ENCODE data around the gene OVCH1.

The OVCH1 gene, protein sequence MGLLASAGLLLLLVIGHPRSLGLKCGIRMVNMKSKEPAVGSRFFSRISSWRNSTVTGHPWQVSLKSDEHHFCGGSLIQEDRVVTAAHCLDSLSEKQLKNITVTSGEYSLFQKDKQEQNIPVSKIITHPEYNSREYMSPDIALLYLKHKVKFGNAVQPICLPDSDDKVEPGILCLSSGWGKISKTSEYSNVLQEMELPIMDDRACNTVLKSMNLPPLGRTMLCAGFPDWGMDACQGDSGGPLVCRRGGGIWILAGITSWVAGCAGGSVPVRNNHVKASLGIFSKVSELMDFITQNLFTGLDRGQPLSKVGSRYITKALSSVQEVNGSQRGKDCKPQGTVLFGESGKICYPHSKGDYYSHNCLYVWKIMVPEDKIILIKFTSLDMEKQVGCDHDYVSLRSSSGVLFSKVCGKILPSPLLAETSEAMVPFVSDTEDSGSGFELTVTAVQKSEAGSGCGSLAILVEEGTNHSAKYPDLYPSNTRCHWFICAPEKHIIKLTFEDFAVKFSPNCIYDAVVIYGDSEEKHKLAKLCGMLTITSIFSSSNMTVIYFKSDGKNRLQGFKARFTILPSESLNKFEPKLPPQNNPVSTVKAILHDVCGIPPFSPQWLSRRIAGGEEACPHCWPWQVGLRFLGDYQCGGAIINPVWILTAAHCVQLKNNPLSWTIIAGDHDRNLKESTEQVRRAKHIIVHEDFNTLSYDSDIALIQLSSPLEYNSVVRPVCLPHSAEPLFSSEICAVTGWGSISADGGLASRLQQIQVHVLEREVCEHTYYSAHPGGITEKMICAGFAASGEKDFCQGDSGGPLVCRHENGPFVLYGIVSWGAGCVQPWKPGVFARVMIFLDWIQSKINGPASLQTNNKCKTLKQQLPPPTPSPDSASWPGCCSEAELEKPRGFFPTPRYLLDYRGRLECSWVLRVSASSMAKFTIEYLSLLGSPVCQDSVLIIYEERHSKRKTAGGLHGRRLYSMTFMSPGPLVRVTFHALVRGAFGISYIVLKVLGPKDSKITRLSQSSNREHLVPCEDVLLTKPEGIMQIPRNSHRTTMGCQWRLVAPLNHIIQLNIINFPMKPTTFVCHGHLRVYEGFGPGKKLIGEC

GRCh38 chr12:29497588-29497987 lies at the start of gene OVCH1:
Gene OVCH1, minus strand, starts transcription at chr12:29497686. Its CDS starts 0 bp downstream, at chr12:29497686.
- DNase-seq: no peak

DNA sequence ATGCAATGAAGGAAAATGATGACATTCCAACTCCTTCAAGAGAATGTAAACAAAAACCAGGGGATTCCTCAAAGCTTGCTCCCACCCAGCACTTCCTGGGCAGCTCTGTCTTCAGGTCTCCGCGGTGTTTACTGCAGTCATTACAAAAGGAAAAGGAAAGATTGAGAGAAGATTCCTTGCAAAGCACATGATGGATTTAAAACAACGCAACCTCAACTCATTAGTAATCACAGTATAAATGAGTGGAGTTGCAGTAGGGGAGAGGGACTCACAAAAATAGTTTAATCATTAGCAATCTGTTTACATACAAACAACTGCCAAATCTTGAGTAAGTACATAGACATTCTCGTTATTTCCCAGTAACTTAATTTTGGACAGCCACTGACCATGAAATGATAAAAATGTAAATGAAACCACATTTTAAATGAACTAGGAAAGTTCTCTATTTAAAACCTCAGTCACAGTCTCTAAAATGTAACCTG lies 49.7 kb upstream of the OVCH1 start:
- no peak for DNase-seq

GRCh38 chr12:29546000-29546399 lies 48.5 kb upstream of the OVCH1 start:
- no peak for DNase-seq

GRCh38 chr12:29545102-29545467 lies 47.6 kb upstream of the OVCH1 start:
- DNase-seq: no peak

GRCh38 chr12:29544428-29545101 lies 47.1 kb upstream of the OVCH1 start:
- DNase-seq: no peak

DNA sequence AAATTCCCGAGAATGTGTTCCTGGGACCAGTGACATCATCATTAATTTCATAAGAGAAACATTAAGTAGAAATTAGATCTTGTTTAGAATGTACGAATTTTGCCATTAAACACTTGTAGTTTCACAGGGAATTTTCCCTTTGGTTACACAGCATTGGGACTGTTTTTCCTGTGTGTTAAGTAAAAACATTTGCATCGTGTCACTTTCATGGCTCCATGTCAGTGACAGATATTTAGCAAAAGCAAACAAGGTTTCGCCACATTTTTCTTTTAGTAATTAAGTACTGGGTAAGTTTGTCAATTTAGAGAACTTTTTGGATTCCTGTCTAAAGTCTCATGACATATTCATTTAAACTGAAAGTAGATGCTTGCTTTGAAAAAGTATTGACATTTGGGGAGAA lies 45.5 kb upstream of the OVCH1 start:
- no peak for DNase-seq

DNA sequence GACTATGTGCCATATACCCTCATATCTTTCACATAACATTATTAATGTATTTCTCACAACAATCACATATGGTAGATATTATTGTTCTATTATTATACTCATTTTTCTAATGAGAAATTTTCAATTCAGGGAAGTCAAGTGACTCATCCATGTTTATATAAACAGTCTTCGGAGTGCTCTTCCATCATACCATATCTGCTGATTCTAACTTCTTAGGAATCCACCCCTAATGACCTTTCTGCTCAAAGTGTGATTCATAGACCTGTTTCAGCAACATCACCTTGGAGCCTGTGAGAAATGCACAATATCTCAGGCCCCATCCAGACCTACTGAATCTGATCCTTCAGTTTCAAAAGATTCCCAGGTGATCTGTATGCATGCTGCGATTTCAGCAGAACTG lies 39.8 kb upstream of the OVCH1 start:
- DNase-seq: no peak

- no peak for DNase-seq
These were observed 37.4 kb upstream of the OVCH1 start for GRCh38 chr12:29534935-29535334.

DNA sequence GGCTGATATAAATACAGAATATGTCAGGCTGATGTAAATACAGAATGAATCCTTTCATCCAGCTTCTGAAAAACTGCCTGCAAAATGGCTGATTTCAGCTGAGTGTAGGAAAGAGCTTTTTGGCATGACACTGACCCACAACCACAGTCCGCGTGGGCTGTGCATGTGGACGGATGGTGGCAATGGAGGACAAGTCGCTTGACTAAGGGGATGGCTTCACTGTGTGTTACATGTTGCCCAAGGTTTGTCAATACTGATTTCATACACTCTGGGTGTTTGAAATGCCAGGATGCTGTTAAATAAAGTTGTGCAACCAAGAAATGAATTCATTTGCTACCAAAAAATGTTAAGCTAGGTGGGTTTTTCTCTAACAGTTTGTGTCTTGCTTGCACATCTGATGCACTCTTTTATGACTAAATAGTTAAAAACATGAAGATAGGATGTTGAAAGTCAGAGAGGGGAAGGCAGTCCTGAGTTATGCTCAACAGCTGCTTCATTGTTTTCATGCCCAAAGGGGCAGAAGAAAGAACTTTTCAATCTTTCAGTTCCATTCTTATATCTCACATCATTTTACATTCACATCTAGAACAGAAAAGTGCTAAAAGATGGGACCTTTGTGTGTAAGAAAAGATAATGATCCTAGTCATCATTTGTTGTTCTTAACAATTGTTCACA lies 36.5 kb upstream of the OVCH1 start:
- DNase-seq: no peak

DNA sequence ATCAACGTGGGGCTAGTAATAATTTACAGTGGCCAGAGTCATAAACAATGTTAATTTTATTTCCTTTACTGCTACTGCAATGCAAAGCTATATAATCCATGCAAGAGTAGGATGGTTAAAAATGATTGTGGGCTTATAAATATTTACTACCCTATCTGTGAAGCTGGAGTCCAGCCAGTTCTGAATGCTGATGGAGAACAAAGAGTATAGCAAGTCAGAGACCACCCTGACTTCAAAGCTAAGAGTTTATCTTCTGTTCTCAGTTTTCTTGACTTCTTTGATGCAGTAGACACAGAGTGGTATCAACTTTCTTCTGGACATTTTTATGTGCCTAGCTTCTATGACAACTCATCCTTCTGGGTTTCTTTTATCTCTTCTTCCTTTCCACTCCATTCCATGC lies 34.0 kb upstream of the OVCH1 start:
- no peak for DNase-seq

- no peak for DNase-seq
These were observed 33.0 kb upstream of the OVCH1 start for GRCh38 chr12:29530436-29530835.

GRCh38 chr12:29528161-29528560 lies 30.7 kb upstream of the OVCH1 start:
- no peak for DNase-seq

- DNase-seq: no peak
These were observed 24.5 kb upstream of the OVCH1 start for GRCh38 chr12:29521951-29522350.

- DNase-seq: peak; percentile 33
These were observed 22.2 kb upstream of the OVCH1 start for GRCh38 chr12:29519585-29520182.

DNA sequence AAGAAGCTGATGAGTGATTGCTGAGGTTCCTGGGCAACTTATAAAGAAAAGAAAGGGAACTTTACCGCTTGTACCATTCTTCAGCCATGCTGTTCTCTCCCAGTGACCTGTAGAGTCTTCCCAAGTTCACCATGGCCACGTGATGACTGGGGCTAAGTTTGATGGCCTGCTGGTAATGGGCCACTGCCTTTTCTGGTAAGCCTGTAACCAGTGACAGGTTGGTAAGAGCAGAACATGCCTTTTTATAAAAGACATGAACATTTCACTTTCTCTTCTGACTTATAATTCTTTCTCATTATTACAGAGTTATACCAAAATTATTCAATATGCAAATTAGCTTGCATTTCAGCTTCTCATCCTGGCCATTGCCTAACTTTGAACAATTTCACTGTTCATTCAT lies 20.9 kb upstream of the OVCH1 start:
- no peak for DNase-seq

DNA sequence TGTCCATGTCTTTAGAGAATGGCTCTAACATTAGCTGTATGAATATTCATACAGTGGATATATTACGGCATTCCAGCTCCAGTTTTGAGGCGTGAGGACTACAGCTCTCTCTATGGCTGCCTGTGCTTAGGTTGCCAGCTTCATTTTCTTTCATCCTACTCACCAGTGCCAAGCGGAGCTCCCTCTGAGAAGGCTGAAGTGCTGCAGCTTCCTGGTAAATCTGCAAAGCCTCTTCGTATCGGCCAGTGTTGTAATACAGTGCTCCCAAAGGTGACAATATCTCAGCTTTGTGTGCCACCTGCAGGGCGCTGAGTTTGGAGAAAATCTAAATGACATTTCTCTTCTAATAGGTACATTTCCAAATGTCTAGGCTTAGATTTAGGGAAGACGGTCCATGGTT lies 19.8 kb upstream of the OVCH1 start:
- DNase-seq: no peak

DNA sequence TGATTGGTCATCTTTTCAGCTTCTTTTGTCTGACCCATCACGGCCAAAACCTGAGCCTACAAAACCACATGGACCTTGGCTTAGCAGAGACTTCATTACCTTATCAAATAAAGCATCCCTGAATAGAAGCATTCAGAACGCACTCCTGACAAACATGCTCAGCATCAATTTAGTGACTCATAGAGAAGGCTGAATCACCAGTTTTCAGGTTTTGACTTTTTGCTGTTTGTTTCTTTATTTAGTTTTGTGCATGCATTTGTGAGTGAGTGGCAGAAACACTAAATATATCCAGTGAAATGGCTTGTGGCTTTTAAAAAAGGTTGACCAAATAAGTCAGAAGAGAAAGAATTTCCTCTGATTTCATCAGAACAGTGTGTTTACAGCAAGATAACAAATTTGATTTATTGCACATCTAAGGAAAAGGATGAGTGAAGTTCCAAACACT lies 19.0 kb upstream of the OVCH1 start:
- DNase-seq: no peak

DNA sequence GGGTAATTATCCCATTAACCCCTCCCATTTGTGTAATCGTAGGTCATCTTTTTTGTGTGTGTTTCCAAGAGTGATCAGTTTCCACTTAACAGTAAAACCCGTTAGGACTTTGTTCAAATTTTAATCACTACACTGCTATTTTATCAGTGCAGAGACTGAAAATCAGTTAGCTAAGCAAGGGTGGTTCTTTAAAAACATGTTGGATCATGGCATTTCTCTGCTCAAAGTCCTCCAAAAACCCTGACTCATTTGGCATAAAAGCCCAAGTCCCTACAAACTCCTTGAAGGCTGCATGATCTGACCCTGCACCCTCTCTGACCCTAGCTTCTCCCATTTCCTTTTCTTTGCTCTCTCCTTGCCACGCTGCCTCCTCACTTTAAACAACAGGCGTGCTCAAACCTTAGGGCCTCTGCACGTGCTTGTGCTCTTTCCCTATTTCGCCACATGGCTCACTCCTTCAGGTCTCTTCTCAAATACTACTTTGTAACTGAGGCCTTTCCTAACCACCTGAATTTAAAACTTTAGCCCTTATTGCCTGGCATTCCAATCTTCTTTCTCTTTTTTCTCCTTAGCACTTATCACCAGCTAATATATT lies 13.2 kb upstream of the OVCH1 start:
- no peak for DNase-seq

DNA sequence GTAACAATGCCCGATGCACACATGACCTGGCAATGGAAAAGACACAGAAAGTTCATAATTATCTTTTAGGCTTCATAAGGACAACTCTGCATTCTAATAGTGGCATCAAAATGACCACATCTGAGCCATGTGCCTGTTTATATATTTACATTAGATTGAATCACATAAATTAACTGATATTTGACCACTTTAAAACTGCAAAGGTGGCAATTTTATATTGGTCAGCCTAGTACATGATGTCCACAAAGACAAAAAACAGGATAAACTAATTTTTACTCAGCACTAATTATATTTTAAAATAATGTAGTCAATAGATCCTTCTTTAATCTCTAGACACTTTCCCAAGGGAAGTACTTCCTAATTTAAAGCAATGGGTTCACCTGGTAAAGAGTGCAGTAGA lies 12.0 kb upstream of the OVCH1 start:
- no peak for DNase-seq

DNA sequence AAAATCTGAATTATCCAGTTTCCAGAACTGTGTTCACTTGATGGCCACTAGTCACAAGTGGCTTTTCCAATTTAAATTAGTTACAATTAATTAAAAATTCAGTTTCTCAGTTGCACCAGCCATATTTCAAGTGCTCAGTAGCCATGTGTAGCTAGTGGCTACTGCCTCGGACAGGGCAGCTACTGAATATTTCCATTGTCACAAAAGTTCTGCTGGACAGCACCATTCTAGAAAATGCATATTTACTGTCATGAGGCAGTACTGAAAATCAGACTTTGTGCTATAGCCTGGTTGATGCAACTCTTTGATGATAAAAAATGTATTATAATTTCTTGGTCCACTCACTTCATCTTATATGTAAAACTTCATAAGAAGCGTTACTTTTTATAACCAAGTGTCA lies 11.5 kb upstream of the OVCH1 start:
- no peak for DNase-seq

GRCh38 chr12:29505122-29505521 lies 7.6 kb upstream of the OVCH1 start:
- no peak for DNase-seq
